ENCODE results near the gene CXCL17. TPM values are rescaled to one million over a fixed set of nuclear protein-coding genes. Genes with fewer than 3 reads are reported as not detected.

The CXCL17 gene
- total RNA-seq, 1 experiment from 2014 or later: not detected

GRCh38 chr19:42406111-42406510 lies 36.6 kb downstream of the CXCL17 start:
- H3K4ac ChIP-seq (ENCODE audit: low read depth, low read length): no peak overlapping the region
- Mint-ChIP-seq H3K9me3 (no peaks in the 10 kb centered on the region; a peak in 1 of 5 replicates), H3K4me3 (no peak overlapping the region), H3K27me3 (ENCODE audit: low read depth) (peaks cover 70% of the 10 kb centered on the region), H3K4me1 (peaks cover 14 to 21% of the 10 kb centered on the region in 2 experiments), H3K36me3 (ENCODE audit: insufficient read depth in 1 of 3, low read depth in 3 of 3) (peaks cover 12 to 34% (median 25%) of the 10 kb centered on the region in 3 experiments), H3K27ac (no peak overlapping the region)
- no peak overlapping the region for H3K23ac ChIP-seq (ENCODE audit: insufficient read length, low read depth, low read length)
- H2BK5ac ChIP-seq (ENCODE audit: insufficient read length, low read length): no peak overlapping the region
- WGBS (ENCODE audit: extremely low coverage, insufficient read length, low lambda C conversion rate): no CpG with 5 or more reads among the region's 11 CpGs
- H2AFZ ChIP-seq (ENCODE audit: low read length): no peak overlapping the region
- no peaks in the 10 kb centered on the region for H4K20me1 ChIP-seq (ENCODE audit: control insufficient read depth, insufficient read depth, insufficient read length)
- H3K4me1 ChIP-seq (ENCODE audit: insufficient read depth, low read length): no peaks in the 10 kb centered on the region; the same call in 1 of the 2 replicates
- no peak overlapping the region for H2AK5ac ChIP-seq (ENCODE audit: insufficient read length, low read length)
- H3K27ac ChIP-seq (ENCODE audit: insufficient read length, low read depth, low read length): no peak overlapping the region
- no peak overlapping the region for H3K56ac ChIP-seq (ENCODE audit: insufficient read length, low read depth, low read length)
- no peak overlapping the region for H3K9ac ChIP-seq (ENCODE audit: extremely low read depth, insufficient read length, low read length)
- no peak overlapping the region for H4K5ac ChIP-seq (ENCODE audit: insufficient read length, low read depth, low read length)
- H4K91ac ChIP-seq (ENCODE audit: insufficient read length, low read depth, low read length): no peak overlapping the region
- H3K27me3 ChIP-seq (ENCODE audit: insufficient read depth, low read length): no peaks in the 10 kb centered on the region
- no peak for TF ChIP-seq CTCF (conservative IDR thresholded peaks at IDR 0.05)
- no peaks in the 10 kb centered on the region for H3K9me3 ChIP-seq (ENCODE audit: control insufficient read depth, low read depth, low read length)
- no peak overlapping the region for H2BK15ac ChIP-seq (ENCODE audit: low read depth, low read length)
- no peak overlapping the region for H2BK20ac ChIP-seq (ENCODE audit: low read depth, low read length, poor library complexity, severe bottlenecking)
- H3K79me1 ChIP-seq (ENCODE audit: insufficient read depth, low read depth, low read length, poor library complexity, severe bottlenecking): no peaks in the 10 kb centered on the region
- no peaks in the 10 kb centered on the region for H3K79me2 ChIP-seq (ENCODE audit: insufficient read depth, low read length)
- DNase-seq: no peak
- no peak overlapping the region for H3K14ac ChIP-seq (ENCODE audit: insufficient read depth, low read length)
- H2BK12ac ChIP-seq (ENCODE audit: insufficient read length, low read depth, low read length): no peak overlapping the region
- H3K4me2 ChIP-seq (ENCODE audit: insufficient read depth, insufficient read length, low read length): no peak overlapping the region
- H2BK120ac ChIP-seq (ENCODE audit: low read depth, low read length, poor library complexity, severe bottlenecking): no peak overlapping the region
- no peak overlapping the region for H3T11ph ChIP-seq (ENCODE audit: low read length)
- H3K18ac ChIP-seq (ENCODE audit: insufficient read length, low read depth, low read length): no peak overlapping the region
- H4K8ac ChIP-seq (replicated peaks; ENCODE audit: insufficient read length, low read depth, low read length): no peak overlapping the region
- peaks cover 14% of the 10 kb centered on the region for H3K23me2 ChIP-seq (ENCODE audit: insufficient read length, low read depth, low read length, poor library complexity, severe bottlenecking)

All from H9 (cell line).